Stimulated activated CD8-positive, alpha-beta memory T cell treated with anti-CD3 and anti-CD28 coated beads, Interleukin-12 subunit alpha, Interleukin-12 subunit beta, amount 100 ng/mL, for 24 hours (primary cell): ENCODE results near the gene AVL9.
"Not testable (repeated sequence)": the region's sequence is repeated elsewhere in the genome, so short reads cannot be mapped to it uniquely, and the experiment has no call there.

ENCODE experiments used
- DNase-seq: peaks from one replicate; pipeline ENCODE4 v3.0.0-alpha.2; 2020; ENCODE audit errors: extremely low read depth

AVL9 gene

GRCh38 chr7:32495298-32496051, at the start of gene AVL9:
AVL9 (plus strand) TSS chr7:32495489; CDS start chr7:32495710, 221 bp downstream.
- DNase-seq = peak; percentile 98

- DNase-seq = no peak
Observed at GRCh38 chr7:32447218-32447617, 48.1 kb upstream of the AVL9 start.

- DNase-seq = no peak
Observed at GRCh38 chr7:32453341-32454011, 41.8 kb upstream of the AVL9 start.

- DNase-seq = no peak
Observed at GRCh38 chr7:32458025-32458424, 37.3 kb upstream of the AVL9 start.

GRCh38 chr7:32459788-32460187, 35.5 kb upstream of the AVL9 start:
- DNase-seq = no peak

GRCh38 chr7:32461484-32461883, 33.8 kb upstream of the AVL9 start:
- DNase-seq = no peak

- DNase-seq = no peak
Observed at GRCh38 chr7:32462451-32462850, 32.8 kb upstream of the AVL9 start.

- DNase-seq = no peak
Observed at GRCh38 chr7:32462977-32463376, 32.3 kb upstream of the AVL9 start.

GRCh38 chr7:32464641-32465416, 30.5 kb upstream of the AVL9 start:
- DNase-seq = not testable (repeated sequence)

- DNase-seq = not testable (repeated sequence)
Observed at GRCh38 chr7:32470004-32470403, 25.3 kb upstream of the AVL9 start.

GRCh38 chr7:32470871-32471270, 24.4 kb upstream of the AVL9 start:
- no peak for DNase-seq

- no peak for DNase-seq
Observed at GRCh38 chr7:32472015-32472414, 23.3 kb upstream of the AVL9 start.

- DNase-seq = no peak
Observed at GRCh38 chr7:32474008-32474407, 21.3 kb upstream of the AVL9 start.

GRCh38 chr7:32476816-32477648, 18.3 kb upstream of the AVL9 start:
- no peak for DNase-seq

GRCh38 chr7:32477649-32477980, 17.7 kb upstream of the AVL9 start:
- no peak for DNase-seq

- DNase-seq = no peak
Observed at GRCh38 chr7:32479574-32480200, 15.6 kb upstream of the AVL9 start.

GRCh38 chr7:32481176-32481575, 14.1 kb upstream of the AVL9 start:
- no peak for DNase-seq

- DNase-seq = no peak
Observed at GRCh38 chr7:32481921-32482320, 13.4 kb upstream of the AVL9 start.

GRCh38 chr7:32489788-32490126, 5.5 kb upstream of the AVL9 start:
- DNase-seq = no peak

- DNase-seq = peak; percentile 74
Observed at GRCh38 chr7:32490127-32490796, 5.0 kb upstream of the AVL9 start, which contains the start of gene LSM5. LSM5 (minus strand) TSS chr7:32490380; CDS start chr7:32490365, 15 bp downstream.

- no peak for DNase-seq
Observed at GRCh38 chr7:32494946-32495297, 367 bp upstream of the AVL9 start.
